GM10266 (cell line): ENCODE measurements around the gene CEP104.

ENCODE experiments used
- DNase-seq: peaks from one replicate; pipeline ENCODE4 v3.0.0; 2012; ENCODE audit errors: extremely low spot score
- TF ChIP-seq, protein P1 (sequence below): IDR thresholded peaks from 2 replicates; pipeline ENCODE4 v1.5.1; 2012; ENCODE audit warnings: mild to moderate bottlenecking, low read depth; ENCODE audit not compliant: control insufficient read depth, insufficient read depth; ENCODE audit errors: missing control alignments

Gene CEP104

DNA sequence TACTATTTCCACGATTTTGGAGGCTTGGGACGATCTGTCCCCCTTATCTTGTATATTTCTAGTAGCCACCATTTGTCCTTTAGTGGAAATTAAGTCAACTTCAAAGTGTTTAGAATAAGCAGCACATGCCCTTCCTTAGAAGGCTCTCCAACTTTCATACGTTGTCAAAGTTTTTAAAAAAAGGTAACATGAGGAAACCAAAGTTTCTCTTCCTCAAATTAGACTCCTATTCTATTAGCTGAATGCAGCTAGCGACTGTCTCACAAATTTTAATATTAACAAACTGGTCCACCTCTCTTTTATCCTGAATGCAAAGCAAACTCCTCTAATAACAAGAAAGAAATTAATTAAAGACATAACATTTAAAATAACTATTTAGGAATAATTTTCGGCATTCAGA, 36.2 kb upstream of the CEP104 start:
- TF ChIP-seq, protein P1, sequence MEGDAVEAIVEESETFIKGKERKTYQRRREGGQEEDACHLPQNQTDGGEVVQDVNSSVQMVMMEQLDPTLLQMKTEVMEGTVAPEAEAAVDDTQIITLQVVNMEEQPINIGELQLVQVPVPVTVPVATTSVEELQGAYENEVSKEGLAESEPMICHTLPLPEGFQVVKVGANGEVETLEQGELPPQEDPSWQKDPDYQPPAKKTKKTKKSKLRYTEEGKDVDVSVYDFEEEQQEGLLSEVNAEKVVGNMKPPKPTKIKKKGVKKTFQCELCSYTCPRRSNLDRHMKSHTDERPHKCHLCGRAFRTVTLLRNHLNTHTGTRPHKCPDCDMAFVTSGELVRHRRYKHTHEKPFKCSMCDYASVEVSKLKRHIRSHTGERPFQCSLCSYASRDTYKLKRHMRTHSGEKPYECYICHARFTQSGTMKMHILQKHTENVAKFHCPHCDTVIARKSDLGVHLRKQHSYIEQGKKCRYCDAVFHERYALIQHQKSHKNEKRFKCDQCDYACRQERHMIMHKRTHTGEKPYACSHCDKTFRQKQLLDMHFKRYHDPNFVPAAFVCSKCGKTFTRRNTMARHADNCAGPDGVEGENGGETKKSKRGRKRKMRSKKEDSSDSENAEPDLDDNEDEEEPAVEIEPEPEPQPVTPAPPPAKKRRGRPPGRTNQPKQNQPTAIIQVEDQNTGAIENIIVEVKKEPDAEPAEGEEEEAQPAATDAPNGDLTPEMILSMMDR = no peak

DNA sequence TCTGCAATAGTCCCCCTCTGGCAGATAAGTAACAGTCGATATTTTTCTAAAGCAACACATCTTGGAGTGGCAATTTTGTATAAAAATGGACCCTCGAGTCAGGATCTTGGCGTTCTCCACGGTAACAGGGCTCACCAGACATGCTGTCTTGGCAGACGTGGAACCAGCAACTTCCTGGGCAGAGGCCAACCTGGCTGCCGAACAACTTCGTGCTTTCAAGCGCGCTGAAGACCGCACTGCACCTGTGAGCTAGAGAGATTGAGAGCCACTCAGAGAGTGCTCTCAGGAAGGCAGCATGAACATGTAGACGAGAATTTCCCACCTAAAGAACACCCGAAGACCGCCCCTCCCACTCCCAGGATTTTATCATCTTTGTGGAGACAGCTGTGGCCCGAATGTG, 35.7 kb upstream of the CEP104 start:
- TF ChIP-seq, protein P1 = no peak
- DNase-seq = no peak

More for the DNA sequence above, 36.2 kb upstream of the CEP104 start:
- DNase-seq = no peak

DNA sequence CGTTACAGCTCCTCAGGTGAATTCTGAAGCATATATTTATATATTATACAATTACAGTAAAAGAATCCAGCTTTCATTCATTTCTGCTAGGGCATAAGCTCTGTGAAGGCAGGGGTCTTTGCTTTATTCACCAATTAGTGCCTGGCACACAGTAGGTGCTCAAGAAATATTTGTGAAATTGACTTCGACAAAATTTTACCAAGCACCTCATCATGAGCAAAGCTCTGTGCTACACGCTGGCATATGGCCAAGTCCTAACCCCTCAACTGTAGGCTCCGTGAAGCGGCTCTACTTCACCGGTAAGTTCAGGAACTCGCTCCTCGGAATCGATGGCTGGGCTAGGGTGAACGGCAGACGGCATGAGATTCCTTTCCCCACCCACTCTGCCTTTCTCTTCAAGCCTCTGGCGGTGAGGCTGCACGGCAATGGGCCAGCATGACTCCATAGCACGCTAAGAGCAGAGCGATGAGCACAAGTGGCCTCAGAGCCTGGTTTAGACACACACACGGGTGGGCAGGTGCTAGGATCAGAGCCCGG, 34.4 kb upstream of the CEP104 start:
- no peak for DNase-seq
- TF ChIP-seq, protein P1 = no peak

DNA sequence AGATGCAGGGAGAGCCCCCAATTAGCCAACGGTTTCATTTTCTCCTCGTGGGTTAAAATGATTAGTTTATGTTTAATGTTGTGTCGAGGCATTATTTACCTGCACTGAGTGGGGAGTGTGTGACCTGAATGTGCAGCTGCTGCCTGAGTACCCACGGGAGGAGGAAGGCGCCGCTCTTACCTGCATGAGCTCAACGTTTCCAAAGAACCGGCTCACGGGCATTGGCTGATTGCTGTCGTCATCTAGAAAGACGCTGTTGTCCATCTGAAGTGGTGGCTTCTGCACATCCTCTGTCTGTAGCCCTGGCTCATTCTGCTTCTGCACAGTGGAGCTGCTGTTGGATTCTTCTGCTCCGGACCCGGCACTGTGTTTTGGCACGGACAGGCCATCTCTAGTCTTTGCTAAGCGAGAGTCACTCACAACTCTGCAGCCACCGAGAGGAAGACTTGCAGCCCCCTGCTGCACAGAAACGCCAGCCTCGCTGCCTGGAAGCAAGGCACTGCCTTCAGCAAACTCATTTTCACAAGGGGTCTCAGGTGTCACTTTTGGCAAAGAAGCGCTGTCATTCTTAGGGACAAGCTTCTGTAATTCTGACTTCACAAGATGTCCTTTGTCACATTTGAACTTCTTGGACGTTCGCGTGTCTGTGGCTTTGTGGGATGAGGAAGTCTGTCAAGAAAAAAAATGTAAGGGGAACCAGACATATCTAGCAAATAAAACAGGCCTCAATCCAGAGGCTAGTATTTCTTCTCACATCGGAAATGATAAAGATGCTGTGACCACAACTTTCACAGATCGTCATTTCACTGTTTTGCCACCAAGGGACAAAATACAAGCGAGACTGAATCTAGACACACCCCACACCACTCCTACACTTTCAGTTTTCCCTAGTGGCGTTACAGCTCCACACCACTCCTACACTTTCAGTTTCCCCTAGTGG, 33.6 kb upstream of the CEP104 start:
- TF ChIP-seq, protein P1 = no peak
- no peak for DNase-seq

DNA sequence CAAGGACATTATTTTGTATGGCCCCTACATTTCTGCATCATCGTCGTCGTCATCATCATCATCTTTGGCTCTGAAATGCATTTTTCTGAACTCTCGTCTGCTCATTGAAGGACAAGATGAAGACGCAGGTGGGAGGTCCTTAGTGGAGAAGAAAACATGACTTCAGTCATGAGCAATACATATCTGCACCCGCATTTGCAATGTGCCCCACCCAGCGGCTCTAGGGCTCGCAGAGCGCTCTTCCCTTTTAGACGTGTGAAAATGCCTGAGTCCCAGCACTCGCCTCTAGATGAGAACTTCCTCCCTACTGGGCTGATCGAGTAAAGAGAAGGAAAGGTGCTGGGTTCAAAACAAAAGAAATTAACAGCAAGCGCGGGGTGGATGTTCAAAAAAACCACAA, 32.9 kb upstream of the CEP104 start:
- no peak for DNase-seq
- TF ChIP-seq, protein P1 = no peak

DNA sequence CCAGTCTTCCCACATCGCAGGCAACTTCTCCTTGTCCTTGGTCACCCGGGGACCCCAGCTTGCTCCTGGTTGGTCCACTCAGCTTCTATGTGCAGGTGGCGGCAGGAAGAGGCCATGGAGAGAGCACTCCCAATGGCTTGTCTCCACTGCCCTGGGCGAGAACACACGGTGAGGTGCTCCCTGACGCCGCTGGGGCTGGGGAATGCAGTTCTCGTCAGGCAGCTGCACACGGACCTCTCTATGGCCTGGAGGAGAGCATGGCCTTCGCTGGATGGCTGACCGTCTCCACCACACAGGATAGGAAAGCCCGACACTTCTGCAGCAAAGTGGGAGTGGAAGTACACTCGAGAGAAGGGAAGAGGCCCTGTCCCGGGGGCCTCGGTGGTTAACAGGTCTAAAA, 31.3 kb upstream of the CEP104 start:
- TF ChIP-seq, protein P1 = no peak
- DNase-seq = no peak

DNA sequence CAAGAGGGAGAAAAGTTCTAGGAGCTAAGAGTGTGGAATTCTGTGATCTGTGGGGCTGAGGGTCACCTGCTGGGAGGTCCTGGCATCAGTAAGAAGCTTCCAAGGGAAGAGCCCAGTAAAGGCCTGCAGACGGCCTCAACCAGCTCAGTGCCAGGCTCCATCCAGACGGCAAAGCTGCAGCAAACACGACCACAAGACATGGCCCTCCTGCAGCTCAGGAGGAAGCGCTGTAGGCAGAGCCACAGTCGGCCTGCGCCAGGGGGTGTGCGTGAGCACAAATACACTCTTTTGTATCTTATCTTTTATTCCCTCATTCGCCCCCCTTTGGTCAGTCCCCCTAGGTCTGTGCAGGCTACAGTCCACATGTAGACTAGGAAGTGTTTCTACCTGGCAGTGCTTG, 29.7 kb upstream of the CEP104 start:
- TF ChIP-seq, protein P1 = no peak
- DNase-seq = no peak
